HK-2 (cell line): ENCODE measurements around the gene CASTOR1.

Experiments used
- DNase-seq: peaks from one replicate; pipeline ENCODE4 v3.0.0-alpha.2; 2018; ENCODE audit not compliant: unreplicated experiment

Gene CASTOR1

DNA sequence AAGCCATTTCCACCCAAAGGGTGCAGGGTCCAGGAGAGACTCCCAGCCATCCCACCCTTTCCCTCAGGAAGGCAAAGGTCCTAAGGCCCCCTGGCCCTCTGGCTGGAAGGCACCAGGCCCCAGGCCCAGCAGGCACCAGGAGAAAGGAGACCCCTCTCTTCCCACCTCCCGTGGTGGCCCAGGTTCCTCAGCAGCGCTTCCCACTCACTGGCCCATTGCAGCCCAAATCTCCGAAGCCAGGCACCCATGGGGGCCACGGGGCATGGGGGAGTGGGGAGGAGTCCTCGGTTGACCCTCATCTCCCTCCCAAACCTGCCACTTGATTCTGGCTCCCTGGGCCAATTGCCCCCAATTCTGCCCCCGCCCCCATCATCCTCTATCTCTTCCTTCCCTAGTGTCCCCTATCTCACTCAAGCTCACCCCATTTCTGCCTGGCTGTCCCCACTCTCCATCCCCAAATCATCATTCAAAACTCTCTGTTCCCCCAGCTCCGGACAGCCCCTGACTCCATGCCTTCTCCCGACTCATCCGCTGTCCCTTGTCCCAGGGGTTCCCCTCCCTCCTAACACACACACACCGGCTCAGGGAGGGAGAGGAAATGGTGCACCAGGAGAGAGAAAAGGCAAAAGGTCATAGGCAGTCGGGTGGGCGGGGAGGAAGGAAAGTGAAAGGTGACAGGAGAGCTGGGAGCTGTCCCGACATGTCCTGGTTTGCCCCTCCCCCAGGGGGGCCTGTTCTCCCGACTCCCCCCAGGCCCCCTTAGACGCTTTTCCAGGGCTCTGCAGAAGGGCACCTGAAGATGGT, 43.9 kb downstream of the CASTOR1 start:
- DNase-seq = no peak

- DNase-seq = no peak
Measured at GRCh38 chr22:30244641-30245040, 44.7 kb downstream of the CASTOR1 start.

DNA sequence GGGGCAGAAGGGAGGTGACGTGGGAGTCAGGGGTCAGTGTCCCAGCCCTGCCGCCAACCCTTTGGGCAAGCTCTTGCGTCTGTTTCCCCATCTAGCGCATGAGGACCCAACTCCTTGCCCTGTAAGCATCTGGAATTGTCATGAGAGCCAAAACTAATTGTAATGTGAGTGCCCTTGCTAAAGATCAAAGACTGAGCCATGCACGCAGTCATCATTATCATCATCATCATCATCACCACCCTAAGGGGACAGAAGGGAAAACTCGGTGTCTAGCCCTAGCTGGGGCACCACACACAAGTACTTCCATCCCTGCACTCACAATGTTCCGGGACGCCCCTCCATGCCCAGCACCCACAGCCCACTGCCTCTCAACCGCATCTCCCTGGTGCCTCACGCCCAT, 45.2 kb downstream of the CASTOR1 start:
- no peak for DNase-seq

GRCh38 chr22:30243661-30244060, 45.6 kb downstream of the CASTOR1 start:
- no peak for DNase-seq

- no peak for DNase-seq
Measured at GRCh38 chr22:30241576-30242371, 47.5 kb downstream of the CASTOR1 start.

- DNase-seq = no peak
Measured at GRCh38 chr22:30240541-30241417, 48.5 kb downstream of the CASTOR1 start.

- peak; percentile 55 for DNase-seq
Measured at GRCh38 chr22:30239488-30240405, 49.6 kb downstream of the CASTOR1 start.

GRCh38 chr22:30238661-30239487, 50.4 kb downstream of the CASTOR1 start:
- peak; percentile 89 for DNase-seq

DNA sequence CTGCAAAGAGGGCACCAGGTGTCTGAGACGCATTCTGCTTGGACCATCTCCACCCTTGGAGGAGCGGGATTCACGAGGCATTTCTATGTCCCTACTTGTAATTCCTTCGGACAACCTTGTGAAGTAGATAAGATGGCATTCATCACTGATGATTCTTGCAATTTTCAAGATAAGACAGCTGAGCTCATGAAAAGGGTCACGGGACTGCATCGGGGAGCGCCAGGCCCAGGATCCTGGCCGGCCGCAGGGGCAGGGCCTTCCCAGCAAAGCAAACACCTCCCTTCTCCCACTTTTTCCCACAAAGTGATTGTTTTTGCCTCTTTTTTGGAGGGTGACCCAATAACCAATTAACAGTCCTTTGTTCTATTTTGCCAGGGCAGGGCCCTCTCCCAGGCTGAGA, 51.2 kb downstream of the CASTOR1 start:
- DNase-seq = no peak

DNA sequence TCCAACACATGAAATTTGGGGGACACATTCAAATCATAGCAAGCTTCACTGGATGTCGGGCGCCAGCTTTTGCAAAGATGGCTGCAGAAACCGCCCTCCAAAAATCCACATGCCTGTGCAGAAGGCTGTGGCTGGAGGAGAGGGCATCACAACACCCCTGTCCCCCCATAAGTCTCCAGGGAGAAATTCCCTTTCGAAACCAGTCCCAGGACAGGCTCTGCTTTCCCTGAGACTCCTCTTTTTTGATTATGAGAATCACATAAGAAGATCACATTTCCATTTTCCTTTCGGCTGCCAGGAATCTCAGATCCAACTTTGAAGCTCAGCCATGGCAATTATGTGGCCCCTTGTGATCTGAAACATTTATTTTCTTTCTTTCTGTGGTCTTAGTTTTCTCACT, 52.4 kb downstream of the CASTOR1 start:
- no peak for DNase-seq

- peak; percentile 94 for DNase-seq
Measured at GRCh38 chr22:30235687-30236170, 53.6 kb downstream of the CASTOR1 start.
